ENCODE measurements around the gene INPP5F.
"Not testable (repeated sequence)": the region's sequence is repeated elsewhere in the genome, so short reads cannot be mapped to it uniquely, and the experiment has no call there.

The INPP5F gene

DNA sequence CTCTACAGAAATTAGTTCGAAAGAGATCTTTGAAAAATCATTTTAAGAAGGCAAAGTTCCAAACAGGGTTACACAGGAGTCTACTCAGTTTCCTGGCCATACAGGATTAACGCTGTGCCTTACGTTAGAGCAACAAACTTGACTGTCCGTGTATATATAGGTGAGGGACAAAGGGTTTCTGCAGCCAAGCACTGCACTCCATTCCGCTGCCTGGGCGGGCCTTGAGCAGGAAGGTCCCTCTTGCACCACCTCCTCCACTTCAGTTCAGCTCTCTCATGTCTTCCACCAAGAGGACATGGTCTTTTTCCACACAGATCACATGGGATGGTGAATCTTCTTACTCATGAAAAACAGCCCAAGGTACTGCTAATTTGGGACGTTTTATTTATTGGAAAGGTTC, 103.6 kb downstream of the INPP5F start:
- no peak for DNase-seq

DNA sequence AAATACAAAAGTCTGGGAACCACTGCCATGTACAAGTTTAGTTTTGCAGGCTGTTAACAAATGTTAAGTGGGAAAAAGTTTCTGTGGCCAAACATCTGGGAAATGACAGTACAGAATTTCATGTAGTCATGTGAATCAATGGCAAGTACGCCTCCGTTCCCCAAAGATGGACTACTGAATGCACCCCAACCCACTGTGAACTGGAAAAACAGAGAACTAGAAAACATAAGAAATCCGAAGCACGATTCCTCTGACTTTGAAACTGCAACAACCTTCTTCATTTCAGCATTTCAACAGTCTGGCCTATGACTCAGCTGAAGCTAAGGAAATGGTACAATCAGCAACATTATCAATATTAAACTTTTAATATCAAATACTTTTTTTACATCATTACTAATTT, 105.0 kb downstream of the INPP5F start:
- DNase-seq = no peak

DNA sequence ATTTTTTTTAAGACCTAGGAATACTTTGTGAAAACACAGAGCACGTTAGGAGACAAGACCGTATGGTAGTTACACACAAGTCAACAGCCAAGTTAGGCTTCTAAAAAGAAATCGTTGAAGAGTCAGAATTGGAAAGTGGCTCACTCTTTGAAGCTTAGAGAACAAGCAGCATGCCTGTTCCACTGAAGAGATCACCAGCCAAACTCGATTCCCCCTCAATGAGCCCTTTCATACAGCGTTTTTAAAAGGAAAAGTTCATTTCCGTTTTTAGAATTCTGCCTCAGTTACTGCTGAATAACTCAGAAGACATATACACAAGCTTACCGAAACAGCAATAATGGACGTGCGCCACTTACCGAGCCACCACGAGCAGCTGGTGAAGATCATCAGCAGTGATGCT, 105.8 kb downstream of the INPP5F start:
- no peak for DNase-seq

DNA sequence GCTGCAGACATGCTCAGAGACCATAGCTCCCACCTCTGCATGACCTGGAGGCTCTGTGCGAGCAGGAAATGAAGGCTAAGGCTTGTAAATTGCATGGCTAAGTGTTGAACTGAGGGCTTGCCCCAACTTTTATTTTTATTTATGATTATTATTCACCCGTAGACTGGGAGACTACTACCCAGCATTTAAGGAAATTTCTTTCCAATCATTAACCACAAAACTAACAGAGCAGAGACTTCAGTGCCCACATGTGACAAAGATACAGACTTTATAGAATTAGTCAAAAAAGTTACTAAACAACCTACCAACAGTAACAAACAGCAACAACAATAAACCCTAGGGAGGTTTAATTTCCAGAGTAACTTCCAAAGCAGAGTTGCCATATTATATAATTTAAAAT, 107.1 kb downstream of the INPP5F start:
- DNase-seq = no peak

DNA sequence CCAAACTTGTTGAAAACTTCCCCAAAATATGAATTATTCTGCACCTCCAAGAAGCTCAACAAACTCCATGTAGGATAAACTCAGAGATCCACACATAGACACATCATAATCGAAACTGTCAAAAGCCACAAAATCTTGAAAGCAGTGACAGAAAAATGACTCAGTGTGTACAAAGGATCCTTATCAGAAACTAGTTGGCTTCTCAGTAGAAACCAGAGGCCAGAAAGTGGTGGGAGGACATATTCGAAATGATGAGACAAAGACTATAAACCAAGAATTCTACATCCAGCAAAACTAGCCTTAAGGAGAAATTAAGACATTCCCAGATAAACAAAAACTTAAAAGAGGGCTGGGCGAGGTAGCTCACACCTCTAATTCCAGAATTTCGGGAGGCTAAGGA, 108.3 kb downstream of the INPP5F start:
- no peak for DNase-seq

DNA sequence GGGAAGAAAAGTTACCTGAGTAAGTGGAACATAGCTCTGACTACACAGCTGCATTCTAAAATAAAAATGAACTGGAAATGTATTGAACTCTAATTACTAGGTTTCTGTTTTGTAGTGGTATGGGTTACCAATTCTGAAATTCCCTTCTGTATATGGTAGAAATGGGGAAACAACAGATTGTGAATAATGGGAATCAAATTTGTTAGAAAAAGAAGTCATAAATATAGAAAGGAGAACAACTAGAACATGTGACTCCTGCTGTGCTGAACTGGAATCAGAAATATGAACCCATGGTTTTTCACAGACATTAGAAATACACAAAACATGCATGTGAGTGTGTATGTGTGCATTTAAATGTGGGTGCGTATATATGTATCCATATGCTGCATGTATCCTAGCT, 119.8 kb downstream of the INPP5F start:
- DNase-seq = no peak

DNA sequence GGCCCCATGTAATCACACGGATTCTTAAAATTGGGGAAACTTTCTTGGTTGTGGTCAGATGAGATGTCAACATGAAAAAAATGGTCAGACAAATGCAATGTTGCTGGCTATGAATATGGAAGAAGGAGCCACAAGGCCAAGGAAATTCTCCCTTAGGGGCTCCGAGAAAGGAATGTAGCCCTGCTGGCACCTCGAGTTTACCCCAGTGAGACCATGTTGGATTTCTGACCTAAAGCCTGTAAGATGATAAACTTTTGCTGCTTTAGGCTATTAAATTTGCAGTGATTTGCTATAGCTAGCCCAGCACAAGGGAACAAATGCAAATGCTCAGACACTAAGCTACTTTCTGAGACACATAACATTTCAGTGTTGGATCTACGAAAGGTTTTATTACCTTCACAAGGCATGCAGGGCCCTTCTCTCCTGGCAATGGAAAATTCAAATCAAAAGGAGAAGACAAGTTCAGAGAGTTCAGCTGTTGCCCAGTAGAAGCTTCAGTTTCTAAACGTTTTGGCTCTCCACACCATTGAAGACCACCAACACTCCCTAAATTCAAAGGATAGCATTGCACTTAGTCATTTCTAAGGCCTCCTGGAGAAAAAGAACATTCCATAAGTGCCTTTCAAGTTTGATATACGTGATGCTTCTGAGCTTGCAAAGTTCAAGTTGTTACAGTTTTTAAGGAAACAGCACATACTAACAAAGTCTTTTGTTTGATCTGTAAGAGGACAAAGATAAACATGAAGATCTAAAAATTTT, 123.4 kb downstream of the INPP5F start:
- no peak for DNase-seq

DNA sequence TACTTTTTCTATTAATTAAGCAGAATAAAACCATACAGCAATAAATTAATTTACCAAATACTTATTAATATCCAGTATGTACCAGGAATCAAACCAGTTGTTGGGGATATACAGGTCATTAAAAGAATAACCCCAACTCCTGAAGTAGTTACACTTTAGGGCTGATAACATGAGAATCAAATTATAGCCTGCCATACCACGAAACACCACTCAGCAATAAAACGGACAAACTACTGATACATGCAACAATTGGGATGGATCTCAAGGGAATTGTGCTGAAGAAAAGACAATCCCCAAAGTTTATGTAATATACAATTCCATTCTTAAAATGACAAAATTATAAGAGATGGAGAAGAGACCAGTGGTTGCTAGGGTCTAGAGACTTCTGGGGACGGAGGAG, 124.1 kb downstream of the INPP5F start:
- DNase-seq = no peak

DNA sequence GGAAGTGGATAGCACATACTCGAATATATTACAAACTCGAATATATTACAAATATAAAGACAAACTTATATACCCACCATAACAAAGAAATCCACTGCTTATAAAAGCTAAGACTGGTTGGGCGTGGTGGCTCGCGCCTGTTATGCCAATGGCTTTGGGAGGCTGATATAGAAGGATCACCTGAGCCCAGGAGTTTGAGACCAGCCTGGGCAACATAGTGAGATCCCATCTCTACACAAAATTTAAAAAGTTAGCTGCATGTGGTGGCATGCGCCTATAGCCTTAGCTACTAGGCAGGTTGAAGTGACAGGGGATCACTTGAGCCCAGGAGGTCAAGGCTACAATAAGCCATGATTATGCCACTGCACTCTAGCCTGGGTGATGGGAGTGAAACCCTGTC, 126.4 kb downstream of the INPP5F start:
- no peak for DNase-seq

DNA sequence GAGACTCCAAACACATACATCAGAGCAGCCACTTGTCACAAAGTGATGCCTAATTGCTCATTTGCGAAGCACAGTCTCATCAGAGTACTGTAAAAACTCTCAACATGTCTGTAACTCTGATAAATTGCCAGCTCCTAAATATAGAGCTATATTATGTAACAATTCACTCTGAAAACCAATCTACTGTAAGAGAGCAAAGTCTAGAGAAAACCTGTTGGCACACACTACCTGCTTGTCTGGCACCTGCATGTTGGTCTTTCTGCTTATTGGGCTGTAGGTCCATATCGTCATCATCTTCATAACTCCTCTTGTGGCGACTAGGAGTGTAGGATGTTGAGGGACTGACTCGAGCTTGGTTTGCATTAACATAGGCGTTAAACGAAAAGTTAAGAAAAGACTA, 127.0 kb downstream of the INPP5F start:
- DNase-seq = no peak

DNA sequence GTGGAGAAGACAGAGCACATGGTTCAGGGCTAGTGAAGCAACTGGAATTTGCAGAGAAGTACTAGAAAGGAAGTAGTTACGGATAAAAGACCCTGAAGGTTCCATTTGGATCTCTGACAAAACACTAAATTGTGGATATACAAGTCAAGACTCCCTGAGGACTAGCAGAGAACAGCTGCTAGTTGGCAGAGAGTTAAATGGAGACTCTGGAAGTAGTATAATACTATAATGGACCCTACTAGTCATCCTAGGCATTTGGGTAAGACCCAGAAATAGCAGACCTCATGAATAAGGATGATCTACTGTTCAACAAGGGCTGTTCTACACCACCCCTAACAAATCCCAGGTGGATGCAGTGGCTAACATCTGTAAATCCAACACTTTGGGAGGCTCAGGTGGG, 127.7 kb downstream of the INPP5F start:
- DNase-seq = no peak

DNA sequence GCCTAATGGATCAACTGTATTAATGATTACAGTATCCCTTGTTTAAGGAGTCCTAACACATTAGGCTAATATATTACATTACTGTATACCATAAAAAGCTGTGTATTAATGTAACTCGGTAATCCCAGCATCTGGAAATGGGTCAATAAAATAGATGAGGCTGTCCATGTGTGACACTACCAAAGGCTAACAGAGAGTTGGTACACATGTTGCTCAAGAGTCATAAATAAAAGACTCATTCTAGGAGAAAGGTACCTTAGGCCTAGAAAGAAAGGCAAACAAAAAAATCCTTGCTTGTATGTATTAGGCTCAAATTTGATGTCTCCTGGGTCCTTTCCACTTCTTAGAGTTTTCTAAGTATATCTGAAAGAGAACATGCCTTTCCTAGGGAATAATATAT, 132.2 kb downstream of the INPP5F start:
- no peak for DNase-seq

DNA sequence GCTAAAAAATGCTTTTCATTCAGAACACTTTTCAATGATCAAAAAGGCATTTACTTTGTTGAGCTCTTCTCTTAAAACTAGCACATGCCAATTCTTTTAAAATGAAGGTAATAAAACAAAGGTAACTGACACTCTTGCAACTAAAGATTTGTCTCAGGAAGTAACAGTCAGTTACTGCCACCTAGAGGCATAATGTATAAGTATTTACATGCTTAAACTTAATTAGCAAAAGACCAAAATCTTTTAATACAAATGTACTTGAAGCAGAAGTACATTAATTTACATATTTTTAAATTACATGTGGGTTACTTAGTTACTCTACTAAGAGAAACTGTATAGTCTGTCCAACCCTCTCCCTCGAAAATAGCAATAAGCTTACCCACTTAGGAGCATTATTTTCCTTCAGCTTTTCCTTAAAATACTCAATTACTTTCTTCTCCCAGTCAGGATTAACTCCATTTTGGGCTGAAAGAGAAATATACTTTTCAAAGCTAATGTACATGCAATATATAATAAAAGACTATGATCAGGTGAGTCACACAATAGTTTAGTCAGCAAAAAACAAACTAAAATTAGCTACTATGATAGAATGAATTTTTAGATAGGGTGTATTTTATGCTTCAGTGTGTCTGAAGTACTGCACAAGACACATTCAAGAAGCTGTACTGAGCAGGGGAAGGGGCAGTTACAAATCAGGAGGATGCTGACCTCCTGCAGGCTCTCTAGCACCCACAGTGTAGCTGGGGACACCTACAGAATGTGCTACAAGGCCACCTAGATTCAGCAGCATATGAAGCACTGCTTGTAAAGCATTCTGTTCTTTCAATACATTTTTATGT, 133.8 kb downstream of the INPP5F start:
- DNase-seq = no peak

DNA sequence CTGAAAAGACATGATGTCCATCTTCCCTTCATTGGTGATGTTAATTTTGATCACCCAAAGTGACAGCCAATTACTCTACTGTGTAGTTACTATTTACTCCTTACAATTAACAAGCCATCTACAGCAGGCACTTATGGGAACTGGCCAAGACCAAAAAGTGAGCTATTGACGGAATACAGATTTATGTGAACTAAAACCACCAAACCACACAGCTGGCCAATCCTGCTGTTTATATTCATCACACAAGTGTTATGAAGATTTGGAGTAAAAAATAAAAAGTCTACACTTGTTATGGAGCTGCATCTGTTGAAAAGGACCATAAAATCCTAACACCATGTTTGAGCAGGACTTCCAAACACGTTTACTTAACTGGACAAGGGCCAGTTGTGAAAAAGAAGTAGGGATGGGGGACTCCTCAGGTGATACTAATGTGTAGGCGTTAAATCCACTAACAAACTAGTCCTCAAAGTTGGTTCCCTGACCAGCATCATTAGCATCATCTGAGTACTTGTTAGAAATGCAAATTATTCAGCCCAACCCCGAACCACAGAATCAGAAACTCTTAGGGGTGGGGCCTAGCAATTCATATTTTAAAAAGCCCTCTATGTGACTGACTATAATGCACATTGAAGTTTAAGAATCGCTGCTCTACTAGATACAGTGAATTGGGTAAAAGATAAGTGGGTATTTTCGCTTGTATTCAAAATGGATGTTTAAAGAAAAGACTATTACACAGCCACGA, 135.2 kb downstream of the INPP5F start:
- no peak for DNase-seq

DNA sequence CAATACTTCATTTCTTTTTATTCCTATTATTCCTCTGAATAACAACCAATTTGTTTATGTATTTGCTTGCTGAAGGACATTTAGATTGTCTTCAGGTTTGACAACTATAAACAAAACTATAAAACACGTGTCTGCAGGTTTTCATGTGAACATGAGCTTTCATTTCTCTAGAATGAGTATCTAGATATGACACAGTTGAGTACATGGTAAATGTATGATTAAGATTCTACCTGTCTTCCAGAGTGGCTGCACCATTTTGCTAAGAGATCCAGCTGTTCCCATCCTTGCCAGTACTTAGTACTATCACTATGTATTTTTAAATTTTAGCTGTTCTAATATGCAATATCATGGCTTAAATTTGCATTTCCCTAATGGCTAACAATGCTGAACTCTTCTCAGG, 136.7 kb downstream of the INPP5F start:
- no peak for DNase-seq

DNA sequence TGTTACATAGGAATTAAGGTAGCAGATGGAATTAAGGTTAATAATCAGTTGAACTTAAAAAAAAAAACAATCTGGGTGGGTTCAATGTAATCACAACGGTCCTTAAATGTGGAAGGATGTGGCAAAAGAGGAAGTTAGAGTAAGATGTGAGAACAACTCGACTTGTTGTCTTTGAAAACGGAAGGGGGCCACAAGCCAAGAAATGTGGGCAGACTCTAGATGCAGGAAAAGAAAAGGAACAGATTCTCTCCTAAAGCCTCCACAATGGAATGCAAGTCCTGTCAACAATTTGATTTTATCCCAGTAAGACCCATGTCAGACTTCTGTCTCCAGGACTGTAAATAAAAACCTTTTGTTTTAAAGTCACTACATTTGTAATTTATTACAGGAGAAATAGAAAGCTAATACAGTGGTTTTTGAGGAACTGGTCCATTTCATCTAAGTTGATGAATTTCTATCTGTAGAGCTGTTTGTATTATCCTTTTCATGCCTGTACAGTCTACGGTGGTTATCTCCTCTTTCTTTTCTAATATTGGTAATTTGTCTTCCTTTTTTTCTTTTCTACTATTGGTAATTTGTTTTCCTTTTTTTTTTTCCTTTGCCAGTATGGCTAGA, 138.2 kb downstream of the INPP5F start:
- DNase-seq = no peak

DNA sequence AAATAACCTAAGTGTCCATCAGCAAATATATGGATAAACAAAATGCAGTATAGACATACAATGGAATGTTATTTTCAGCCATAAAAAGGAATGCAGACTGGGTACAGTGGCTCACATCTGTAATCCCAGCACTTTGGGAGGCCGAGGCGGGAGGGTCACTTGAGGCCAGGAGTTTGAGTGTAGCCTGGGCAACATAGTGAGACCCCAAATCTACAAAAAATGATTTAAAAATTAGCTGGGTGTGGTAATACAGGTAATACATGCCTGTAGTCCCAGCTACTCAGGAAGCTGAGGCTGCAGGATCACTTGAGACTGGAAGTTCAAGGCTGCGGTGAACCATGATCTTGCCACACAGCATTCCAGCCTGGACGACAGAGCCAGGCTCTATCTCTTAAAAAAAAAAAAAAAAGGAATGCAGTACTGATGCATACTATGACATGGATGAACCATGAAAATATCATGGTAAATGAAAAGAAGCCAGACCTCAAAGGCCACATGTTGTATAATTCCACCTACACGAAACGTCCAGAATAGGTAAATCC, 139.9 kb downstream of the INPP5F start:
- DNase-seq = no peak

DNA sequence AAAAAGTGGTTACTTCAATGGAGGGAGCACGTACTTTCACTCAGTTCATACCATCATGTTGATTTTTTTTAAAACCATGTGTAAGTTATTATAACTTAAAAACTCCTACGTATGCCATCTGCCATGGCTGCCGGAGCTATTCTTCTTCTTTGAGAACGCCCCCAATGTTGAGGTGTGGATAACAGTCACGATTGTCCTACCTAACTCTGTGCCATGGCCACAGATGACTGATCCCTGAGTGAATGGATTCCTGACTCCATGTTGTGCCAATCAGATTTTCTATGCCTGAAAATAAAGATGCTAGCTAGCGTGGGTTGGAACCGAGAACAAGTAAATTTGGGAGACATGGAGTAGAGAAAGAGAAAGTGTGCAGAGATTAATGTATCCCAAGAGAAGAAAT, 141.5 kb downstream of the INPP5F start:
- no peak for DNase-seq

DNA sequence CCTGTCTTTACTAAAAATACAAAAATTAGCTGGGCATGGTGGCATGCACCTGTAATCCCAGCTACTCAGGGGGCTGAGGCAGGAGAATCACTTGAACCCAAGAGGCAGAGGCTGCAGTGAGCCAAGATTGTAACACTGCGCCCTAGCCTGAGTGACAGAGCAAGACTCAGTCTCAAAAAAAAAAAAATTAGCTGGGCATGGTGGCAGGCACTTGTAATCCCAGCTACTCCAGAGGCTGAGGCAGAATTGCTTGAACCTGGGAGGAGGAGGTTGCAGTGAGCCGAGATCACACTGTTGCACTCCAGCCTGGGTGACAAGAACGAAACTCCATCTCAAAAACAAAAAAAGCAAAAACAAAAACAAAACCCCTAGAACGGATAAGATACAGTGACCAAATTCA, 143.5 kb downstream of the INPP5F start:
- DNase-seq = not testable (repeated sequence)

DNA sequence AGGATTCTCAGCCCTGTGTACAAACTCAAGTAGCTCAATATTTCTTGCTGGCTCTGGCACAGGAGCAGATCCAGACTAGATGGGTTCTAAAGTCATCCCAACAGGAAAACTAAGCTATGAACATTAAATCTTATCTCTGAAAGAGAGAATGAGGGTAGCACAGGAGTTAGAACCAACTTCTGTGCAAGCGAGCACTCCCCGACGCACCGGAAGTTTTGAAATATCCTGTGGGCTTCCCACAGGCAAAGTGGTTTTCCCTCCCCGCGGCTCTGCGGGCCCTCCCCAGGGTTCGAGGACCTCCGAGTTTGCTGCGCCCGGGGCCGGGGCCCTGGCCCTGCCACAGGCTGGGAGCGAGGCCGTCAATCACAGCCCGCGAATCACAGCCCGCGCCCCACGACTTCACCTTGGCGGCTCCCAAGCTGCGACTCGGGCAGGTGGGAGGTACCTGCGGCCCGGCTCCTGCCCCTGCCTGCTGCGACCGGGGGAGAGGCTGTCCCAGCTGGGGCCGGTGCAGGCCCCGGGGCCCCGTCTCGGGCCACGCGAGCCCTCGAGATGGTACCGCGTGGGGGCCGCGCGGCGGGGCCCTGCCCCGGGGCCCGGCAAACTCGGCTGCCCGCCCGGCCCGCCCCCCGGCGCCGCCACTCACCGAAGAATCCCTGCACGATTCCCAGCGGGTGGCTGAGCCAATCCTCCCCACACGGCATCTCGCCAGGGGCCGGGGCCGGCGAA, 146.2 kb downstream of the INPP5F start:
- DNase-seq = peak; percentile 20

DNA sequence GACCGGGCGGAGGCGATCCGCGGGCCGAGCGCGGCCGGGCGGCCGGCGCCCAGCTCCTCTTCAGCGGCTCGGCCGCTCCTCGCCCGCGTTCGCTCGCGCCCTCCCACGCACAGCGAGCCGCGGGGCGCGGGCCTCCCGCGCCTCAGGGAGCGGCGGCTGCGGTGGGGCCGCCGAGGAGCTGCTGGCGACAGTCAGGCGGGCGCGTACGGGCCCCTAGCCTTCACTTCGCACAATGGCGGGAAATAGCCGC, 146.7 kb downstream of the INPP5F start, which contains the start of gene MCMBP:
TSS of gene MCMBP (minus strand) at position 234 of the 250 bp plus-strand sequence. CDS start 259 bp downstream, outside the sequence.
- DNase-seq = no peak

Data from NCI-H1092 (cell line).